ENCODE data around the gene TAS1R1.
A peak's percentile ranks its signal among the peaks of the same experiment; 100 is the strongest.

Gene TAS1R1

GRCh38 chr1:6614019-6614928 lies 59.2 kb downstream of the TAS1R1 start:
- DNase-seq, result no peak

GRCh38 chr1:6614929-6615785 lies 60.0 kb downstream of the TAS1R1 start:
- DNase-seq, result no peak

- no peak for DNase-seq
These were observed 63.9 kb downstream of the TAS1R1 start for GRCh38 chr1:6619045-6619444.

- DNase-seq, result no peak
These were observed 66.6 kb downstream of the TAS1R1 start for GRCh38 chr1:6621429-6622391.

- DNase-seq, result no peak
These were observed 67.5 kb downstream of the TAS1R1 start for GRCh38 chr1:6622396-6623152.

GRCh38 chr1:6623269-6623965 lies 68.3 kb downstream of the TAS1R1 start:
- DNase-seq, result no peak

- DNase-seq, result peak; percentile 22
These were observed 69.8 kb downstream of the TAS1R1 start, which contains the start of gene THAP3 for GRCh38 chr1:6624710-6625583. THAP3 (plus strand) TSS chr1:6624868; CDS start chr1:6625219, 351 bp downstream.

GRCh38 chr1:6625584-6626149 lies 70.6 kb downstream of the TAS1R1 start:
- DNase-seq, result no peak

- DNase-seq, result no peak
These were observed 71.9 kb downstream of the TAS1R1 start for GRCh38 chr1:6627031-6627430.

- DNase-seq, result no peak
These were observed 72.9 kb downstream of the TAS1R1 start for GRCh38 chr1:6627841-6628545.

GRCh38 chr1:6628971-6629479 lies 73.9 kb downstream of the TAS1R1 start:
- no peak for DNase-seq

Data from NCI-H1694 (cell line).